DOHH2 (cell line): ENCODE data around the gene ENTPD2.

ENCODE experiments used
- EZH2phosphoT487 ChIP-seq: fragments of 200-600 bp; sonication (generic); IDR thresholded peaks from 2 replicates; pipeline ENCODE4 v1.6.1; 2017; ENCODE audit warnings: borderline replicate concordance, mild to moderate bottlenecking, antibody characterized with exemption, low read length, moderate library complexity, mixed read lengths
- TF ChIP-seq, protein P1 (sequence below): fragments of 200-600 bp; sonication (generic); IDR thresholded peaks from one replicate; pipeline ENCODE4 v1.5.1; 2014; ENCODE audit warnings: antibody characterized with exemption, mild to moderate bottlenecking, low read depth, low read length; ENCODE audit not compliant: poor library complexity, severe bottlenecking

DNA sequence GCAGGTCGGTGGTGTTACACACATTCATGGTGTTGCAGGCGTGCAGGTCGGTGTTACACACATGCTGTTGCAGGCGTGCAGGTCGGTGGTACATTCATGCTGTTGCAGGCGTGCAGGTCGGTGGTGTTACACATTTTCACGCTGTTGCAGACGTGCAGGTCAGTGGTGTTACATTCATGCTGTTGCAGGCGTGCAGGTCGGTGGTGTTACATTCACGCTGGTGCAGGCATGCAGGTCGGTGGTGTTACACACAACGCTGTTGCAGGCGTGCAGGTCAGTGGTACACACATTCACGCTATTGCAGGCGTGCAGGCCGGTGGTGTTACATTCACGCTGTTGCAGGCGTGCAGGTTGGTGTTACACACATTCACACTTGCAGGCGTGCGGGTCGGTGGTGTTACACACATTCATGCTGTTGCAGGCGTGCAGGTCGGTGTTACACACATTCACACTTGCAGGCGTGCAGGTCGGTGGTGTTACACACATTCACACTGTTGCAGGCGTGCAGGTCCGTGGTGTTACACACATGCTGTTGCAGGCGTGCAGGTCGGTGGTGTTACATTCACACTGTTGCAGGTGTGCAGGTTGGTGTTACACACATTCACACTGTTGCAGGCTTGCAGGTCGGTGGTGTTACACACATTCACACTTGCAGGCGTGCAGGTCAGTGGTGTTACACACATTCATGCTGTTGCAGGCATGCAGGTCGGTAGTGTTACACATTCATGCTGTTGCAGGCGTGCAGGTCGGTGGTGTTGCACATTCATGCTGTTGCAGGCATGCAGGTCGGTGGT, 49.5 kb upstream of the ENTPD2 start:
- TF ChIP-seq, protein P1, sequence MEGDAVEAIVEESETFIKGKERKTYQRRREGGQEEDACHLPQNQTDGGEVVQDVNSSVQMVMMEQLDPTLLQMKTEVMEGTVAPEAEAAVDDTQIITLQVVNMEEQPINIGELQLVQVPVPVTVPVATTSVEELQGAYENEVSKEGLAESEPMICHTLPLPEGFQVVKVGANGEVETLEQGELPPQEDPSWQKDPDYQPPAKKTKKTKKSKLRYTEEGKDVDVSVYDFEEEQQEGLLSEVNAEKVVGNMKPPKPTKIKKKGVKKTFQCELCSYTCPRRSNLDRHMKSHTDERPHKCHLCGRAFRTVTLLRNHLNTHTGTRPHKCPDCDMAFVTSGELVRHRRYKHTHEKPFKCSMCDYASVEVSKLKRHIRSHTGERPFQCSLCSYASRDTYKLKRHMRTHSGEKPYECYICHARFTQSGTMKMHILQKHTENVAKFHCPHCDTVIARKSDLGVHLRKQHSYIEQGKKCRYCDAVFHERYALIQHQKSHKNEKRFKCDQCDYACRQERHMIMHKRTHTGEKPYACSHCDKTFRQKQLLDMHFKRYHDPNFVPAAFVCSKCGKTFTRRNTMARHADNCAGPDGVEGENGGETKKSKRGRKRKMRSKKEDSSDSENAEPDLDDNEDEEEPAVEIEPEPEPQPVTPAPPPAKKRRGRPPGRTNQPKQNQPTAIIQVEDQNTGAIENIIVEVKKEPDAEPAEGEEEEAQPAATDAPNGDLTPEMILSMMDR = no peak
- no peak for TF ChIP-seq EZH2phosphoT487
